GM12872 (cell line): Measurements from ENCODE around the gene CCDC85C.

ENCODE experiments used
- CTCF ChIP-seq: IDR thresholded peaks from 3 replicates; pipeline ENCODE4 v1.5.1; 2011; ENCODE audit warnings: low read depth, mild to moderate bottlenecking, low read length, moderate library complexity; ENCODE audit not compliant: insufficient read depth

Gene CCDC85C

DNA sequence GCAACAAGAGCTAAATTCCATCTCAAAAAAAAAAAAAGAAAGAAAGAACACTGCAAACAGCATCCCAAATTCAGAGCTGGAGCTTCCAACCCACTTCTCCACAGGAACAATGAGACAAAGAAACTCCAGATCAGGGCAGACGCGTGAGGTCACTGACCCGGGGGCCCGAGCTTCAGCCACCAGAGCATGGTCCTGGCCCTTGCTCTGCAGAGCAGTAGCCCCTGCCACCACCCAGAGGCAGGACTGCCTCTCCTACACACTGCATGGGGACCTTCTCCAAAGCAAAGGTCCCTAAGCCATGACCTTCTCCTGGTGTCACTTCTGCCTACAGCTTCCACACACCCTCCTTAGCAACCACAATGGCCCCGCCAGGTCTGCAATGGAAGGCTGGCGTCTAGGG lies 69.7 kb downstream of the CCDC85C start:
- no peak for TF ChIP-seq CTCF

DNA sequence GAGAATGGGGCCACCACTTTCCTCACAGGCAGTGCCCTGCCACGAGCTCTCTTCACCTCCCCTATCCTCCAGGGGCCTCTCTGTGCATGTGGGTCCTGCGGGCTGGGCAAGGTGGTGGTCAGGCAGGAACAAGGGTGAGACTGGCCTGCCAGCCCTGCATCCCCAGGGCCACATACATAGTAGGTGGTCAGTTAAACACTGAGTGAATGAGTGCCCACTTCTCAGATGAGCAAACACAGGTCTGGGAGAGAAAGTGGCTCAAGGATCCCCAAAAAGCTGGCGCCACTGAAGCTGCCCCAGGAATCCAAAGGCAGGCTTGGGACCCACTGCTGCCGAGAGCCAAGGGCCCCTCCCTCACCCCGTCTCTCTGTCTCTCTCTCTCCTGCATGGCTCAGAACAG lies 71.7 kb downstream of the CCDC85C start:
- TF ChIP-seq CTCF, result no peak

- no peak for TF ChIP-seq CTCF
Measured at GRCh38 chr14:99531251-99532096, 72.5 kb downstream of the CCDC85C start.

GRCh38 chr14:99530407-99531155 lies 73.4 kb downstream of the CCDC85C start:
- no peak for TF ChIP-seq CTCF

DNA sequence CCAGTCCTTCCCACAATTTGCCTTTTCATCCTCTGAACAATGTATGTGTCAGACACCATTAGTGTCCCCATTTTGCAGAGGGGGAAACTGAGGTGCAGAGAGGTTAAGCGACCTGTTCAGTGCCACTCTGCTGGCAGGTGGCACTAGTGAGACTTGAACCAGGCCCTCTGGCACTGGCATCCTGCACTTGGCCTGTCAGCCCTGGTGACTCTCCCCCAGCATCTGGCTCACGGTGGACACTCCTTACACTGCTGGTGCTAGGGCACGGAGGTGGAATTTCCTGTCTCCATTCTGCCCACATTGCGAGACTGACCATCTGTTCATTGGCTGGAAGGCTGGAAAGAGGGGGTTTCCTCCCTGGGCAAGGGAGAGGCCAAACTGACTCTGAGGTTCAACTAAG lies 74.1 kb downstream of the CCDC85C start:
- no peak for TF ChIP-seq CTCF

- TF ChIP-seq CTCF, result no peak
Measured at GRCh38 chr14:99527427-99528076, 76.5 kb downstream of the CCDC85C start.

GRCh38 chr14:99527026-99527425 lies 77.0 kb downstream of the CCDC85C start:
- TF ChIP-seq CTCF, result no peak
